Cardiac muscle cell (in vitro differentiated cells and primary cell): Measurements from ENCODE around the gene OR2AG1. TPM values are rescaled to one million over a fixed set of nuclear protein-coding genes. Genes with fewer than 3 reads are reported as not detected.
"Not testable (repeated sequence)": the region's sequence is repeated elsewhere in the genome, so short reads cannot be mapped to it uniquely, and the experiment has no call there.

Experiments
- DNase-seq, 2 donors: peaks; one replicate each; pipeline versions ENCODE4 v3.0.0 to v3.0.0-alpha.2; 2010 to 2017; ENCODE audit warnings: low read depth in 1 of 2, low spot score in 1 of 2
- H3K27ac ChIP-seq: fragments of 200-600 bp; sonication (generic); 2 replicates; pipeline ENCODE4 v1.5.1; 2016
- H3K27me3 ChIP-seq: fragments of 200-600 bp; sonication (generic); 2 replicates; pipeline ENCODE4 v1.6.0; 2016; ENCODE audit warnings: control low read depth
- H3K36me3 ChIP-seq: fragments of 200-600 bp; sonication (generic); 2 replicates; pipeline ENCODE4 v1.5.1; 2016; ENCODE audit warnings: control low read depth
- H3K4me1 ChIP-seq: fragments of 200-600 bp; sonication (generic); 2 replicates; pipeline ENCODE4 v1.8.1; 2017; ENCODE audit warnings: low read depth, mild to moderate bottlenecking, mixed run types
- H3K4me3 ChIP-seq: fragments of 200-600 bp; sonication (generic); 2 replicates; pipeline ENCODE4 v1.5.1; 2016; ENCODE audit warnings: mild to moderate bottlenecking
- H3K9me3 ChIP-seq: fragments of 200-600 bp; sonication (generic); 2 replicates; pipeline ENCODE4 v1.5.1; 2017; ENCODE audit warnings: low read depth, mild to moderate bottlenecking, control low read depth
- CTCF ChIP-seq: IDR thresholded peaks from 2 replicates; pipeline ENCODE4 v1.5.1; 2012; ENCODE audit warnings: low read depth, mild to moderate bottlenecking, low read length
- polyA plus RNA-seq: library from polyadenylated mRNA; unstranded; fragments of >200 nt; fragmentation: Nextera tagmentation; extraction: Ambion mirVana; gene quantifications from 2 replicates; pipeline ENCODE4 v1.2.1, GENCODE V29; 2016
- total RNA-seq: library from RNA; depleted of rRNA; stranded (reverse); fragments of >200 nt; gene quantifications from 2 replicates; pipeline ENCODE4 v1.2.3, GENCODE V29; 2016

The OR2AG1 gene
- total and polyA plus RNA-seq, 2 experiments from 2014 or later: 0.09 TPM; not detected in 1

- no peak for TF ChIP-seq CTCF
- Histone ChIP-seq H3K9me3 (no peaks in the 10 kb centered on the region), H3K4me1 (no peaks in the 10 kb centered on the region), H3K4me3 (no peak overlapping the region), H3K36me3 (no peaks in the 10 kb centered on the region), H3K27me3 (no peaks in the 10 kb centered on the region), H3K27ac (no peak overlapping the region)
- DNase-seq: no peak
Observed at GRCh38 chr11:6794639-6795038, 11.8 kb downstream of the OR2AG1 start.

- Histone ChIP-seq H3K4me3 (no peak within 1 kb of the TSS), H3K4me1 (no peaks in the 10 kb centered on the region), H3K36me3 (no peaks in the 10 kb centered on the region), H3K27ac (no peak within 1 kb of the TSS), H3K27me3 (no peaks in the 10 kb centered on the region), H3K9me3 (no peaks in the 10 kb centered on the region)
- DNase-seq: no peak
- TF ChIP-seq CTCF: no peak
Observed at GRCh38 chr11:6799402-6799801, 16.6 kb downstream of the OR2AG1 start, which contains the start of gene OR6A2. OR6A2 (minus strand) TSS chr11:6799689; CDS start chr11:6795708, 3,981 bp downstream.

- not testable (repeated sequence) for H3K27ac ChIP-seq, DNase-seq, H3K27me3 ChIP-seq, H3K4me1 ChIP-seq, H3K9me3 ChIP-seq, H3K36me3 ChIP-seq, H3K4me3 ChIP-seq
Observed at GRCh38 chr11:6801075-6801474, 18.3 kb downstream of the OR2AG1 start.

- DNase-seq: peak; percentile 49 to 54
- peak; percentile 96 for TF ChIP-seq CTCF
- Histone ChIP-seq H3K4me3 (no peak overlapping the region), H3K27ac (no peak overlapping the region), H3K27me3 (no peaks in the 10 kb centered on the region), H3K9me3 (no peaks in the 10 kb centered on the region), H3K4me1 (no peaks in the 10 kb centered on the region), H3K36me3 (no peaks in the 10 kb centered on the region)
Observed at GRCh38 chr11:6812390-6813005, 29.7 kb downstream of the OR2AG1 start.

GRCh38 chr11:6813656-6814055, 30.8 kb downstream of the OR2AG1 start:
- no peak for DNase-seq

GRCh38 chr11:6817694-6818093, 34.9 kb downstream of the OR2AG1 start:
- no peak for TF ChIP-seq CTCF
- Histone ChIP-seq H3K36me3 (no peaks in the 10 kb centered on the region), H3K27ac (no peak overlapping the region), H3K27me3 (no peaks in the 10 kb centered on the region), H3K9me3 (no peaks in the 10 kb centered on the region), H3K4me3 (no peak overlapping the region), H3K4me1 (no peaks in the 10 kb centered on the region)
- DNase-seq: no peak

More at GRCh38 chr11:6813656-6814055, 30.8 kb downstream of the OR2AG1 start:
- no peaks in the 10 kb centered on the region for H3K27me3 ChIP-seq
- H3K27ac ChIP-seq: no peak overlapping the region
- H3K4me1 ChIP-seq: no peaks in the 10 kb centered on the region
- H3K9me3 ChIP-seq: no peaks in the 10 kb centered on the region
- no peaks in the 10 kb centered on the region for H3K36me3 ChIP-seq
- no peak overlapping the region for H3K4me3 ChIP-seq
- no peak for TF ChIP-seq CTCF
